ENCODE measurements around the gene SLC4A3.

- no peak for TF ChIP-seq GATA2 (IDR thresholded peaks at IDR 0.05; ENCODE audit: low read depth, low read length)
- no peak for TF ChIP-seq GATA3 (IDR thresholded peaks at IDR 0.05; ENCODE audit: low read depth, low read length)
Measured at GRCh38 chr2:219687272-219687671, 59.8 kb downstream of the SLC4A3 start.
